PFSK-1 (cell line): ENCODE results near the gene ENDOV.

Experiments
- FOXP2 ChIP-seq: optimal IDR thresholded peaks from 2 replicates; pipeline ENCODE3; 2011; ENCODE audit warnings: borderline replicate concordance, control low read depth, inconsistent platforms; ENCODE audit not compliant: insufficient read depth; ENCODE audit errors: extremely low read length, extremely low read depth
- POLR2AphosphoS5 ChIP-seq: IDR thresholded peaks from 2 replicates; pipeline ENCODE4 v1.6.1; 2012; ENCODE audit warnings: low read depth, mild to moderate bottlenecking, control low read depth, low read length, moderate library complexity
- SIN3A ChIP-seq: IDR thresholded peaks from 2 replicates; pipeline ENCODE4 v1.6.1; 2012; ENCODE audit warnings: mild to moderate bottlenecking, low read length, moderate library complexity, borderline replicate concordance; ENCODE audit not compliant: insufficient read depth
- TAF1 ChIP-seq: IDR thresholded peaks from 2 replicates; pipeline ENCODE4 v1.6.1; 2012; ENCODE audit warnings: low read length, control low read depth, borderline replicate concordance; ENCODE audit not compliant: insufficient read depth
- TF ChIP-seq, protein P1 (sequence below), 2 experiments: IDR thresholded peaks; 2 replicates each; pipeline versions ENCODE4 v1.6.1 to v1.8.0; 2011 to 2012; ENCODE audit warnings: low read depth in 2 of 2, low read length in 2 of 2, control low read depth in 1 of 2, inconsistent platforms in 1 of 2, mild to moderate bottlenecking in 1 of 2, moderate library complexity in 1 of 2; ENCODE audit not compliant: insufficient read depth in 1 of 2

ENDOV gene

DNA sequence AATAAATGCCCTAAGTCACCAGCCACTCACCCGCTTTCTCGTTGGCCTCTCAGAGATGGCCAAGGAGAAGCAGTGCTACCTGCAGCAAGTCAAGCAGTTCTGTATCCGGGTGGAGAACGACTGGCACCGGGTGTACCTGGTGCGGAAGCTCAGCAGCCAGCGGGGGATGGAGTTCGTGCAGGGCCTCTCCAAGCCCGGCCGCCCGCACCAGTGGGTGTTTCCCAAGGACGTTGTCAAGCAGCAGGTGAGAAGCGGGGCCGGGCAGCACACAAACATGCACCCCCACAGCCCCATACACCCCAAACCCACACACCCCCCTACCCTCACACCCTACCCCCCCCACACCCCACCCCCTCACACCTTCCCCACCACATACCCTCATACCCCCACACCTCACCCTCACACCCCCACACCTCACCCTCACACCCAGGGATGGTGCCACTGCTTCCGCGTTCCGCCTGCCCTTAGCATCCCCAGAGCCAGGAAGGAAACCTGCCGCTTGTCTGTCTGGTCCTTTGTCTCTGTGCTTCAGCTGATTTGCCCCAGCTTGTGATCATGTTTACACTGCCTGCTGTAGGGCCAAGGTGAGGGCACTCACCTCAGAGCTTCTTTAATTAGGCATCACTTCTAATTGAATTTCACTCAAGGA, 41.9 kb upstream of the ENDOV start:
- no peak for TF ChIP-seq FOXP2
- no peak for TF ChIP-seq POLR2AphosphoS5
- TF ChIP-seq, protein P1, sequence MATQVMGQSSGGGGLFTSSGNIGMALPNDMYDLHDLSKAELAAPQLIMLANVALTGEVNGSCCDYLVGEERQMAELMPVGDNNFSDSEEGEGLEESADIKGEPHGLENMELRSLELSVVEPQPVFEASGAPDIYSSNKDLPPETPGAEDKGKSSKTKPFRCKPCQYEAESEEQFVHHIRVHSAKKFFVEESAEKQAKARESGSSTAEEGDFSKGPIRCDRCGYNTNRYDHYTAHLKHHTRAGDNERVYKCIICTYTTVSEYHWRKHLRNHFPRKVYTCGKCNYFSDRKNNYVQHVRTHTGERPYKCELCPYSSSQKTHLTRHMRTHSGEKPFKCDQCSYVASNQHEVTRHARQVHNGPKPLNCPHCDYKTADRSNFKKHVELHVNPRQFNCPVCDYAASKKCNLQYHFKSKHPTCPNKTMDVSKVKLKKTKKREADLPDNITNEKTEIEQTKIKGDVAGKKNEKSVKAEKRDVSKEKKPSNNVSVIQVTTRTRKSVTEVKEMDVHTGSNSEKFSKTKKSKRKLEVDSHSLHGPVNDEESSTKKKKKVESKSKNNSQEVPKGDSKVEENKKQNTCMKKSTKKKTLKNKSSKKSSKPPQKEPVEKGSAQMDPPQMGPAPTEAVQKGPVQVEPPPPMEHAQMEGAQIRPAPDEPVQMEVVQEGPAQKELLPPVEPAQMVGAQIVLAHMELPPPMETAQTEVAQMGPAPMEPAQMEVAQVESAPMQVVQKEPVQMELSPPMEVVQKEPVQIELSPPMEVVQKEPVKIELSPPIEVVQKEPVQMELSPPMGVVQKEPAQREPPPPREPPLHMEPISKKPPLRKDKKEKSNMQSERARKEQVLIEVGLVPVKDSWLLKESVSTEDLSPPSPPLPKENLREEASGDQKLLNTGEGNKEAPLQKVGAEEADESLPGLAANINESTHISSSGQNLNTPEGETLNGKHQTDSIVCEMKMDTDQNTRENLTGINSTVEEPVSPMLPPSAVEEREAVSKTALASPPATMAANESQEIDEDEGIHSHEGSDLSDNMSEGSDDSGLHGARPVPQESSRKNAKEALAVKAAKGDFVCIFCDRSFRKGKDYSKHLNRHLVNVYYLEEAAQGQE (IDR thresholded peaks at IDR 0.05; ENCODE audit: insufficient read depth in 1 of 2, low read depth in 2 of 2, low read length in 2 of 2) = no peak
- TF ChIP-seq TAF1 = no peak
- TF ChIP-seq SIN3A = no peak

DNA sequence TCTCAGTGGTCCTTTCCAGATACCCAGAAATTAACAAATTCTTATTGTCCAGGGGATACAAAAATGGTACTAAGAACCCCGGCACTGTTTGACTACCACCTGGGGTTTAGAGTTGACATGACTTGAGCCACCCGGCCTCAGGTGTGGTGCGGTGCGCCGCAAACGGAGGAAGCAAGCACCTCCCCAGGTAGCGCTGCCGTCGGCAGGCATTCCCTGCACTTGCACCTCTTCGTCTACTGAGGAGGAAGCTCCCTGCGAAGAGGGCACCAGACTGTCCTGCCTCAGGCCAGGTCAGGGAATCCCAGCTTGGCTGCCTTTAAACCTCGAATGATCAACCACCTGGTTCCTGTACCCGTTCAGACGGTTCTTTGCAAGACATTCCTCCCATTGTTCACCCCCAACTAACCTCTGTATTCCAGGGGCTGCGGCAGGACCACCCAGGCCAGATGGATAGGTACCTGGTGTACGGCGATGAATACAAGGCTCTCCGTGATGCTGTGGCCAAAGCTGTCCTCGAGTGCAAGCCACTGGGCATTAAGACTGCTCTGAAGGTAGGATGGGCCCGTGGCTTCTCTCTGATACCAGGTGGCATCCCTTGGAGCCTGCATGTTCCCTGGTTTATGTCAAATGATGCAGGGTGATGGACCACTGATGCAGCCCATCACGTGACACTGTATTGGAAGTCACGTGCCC, 40.8 kb upstream of the ENDOV start:
- TF ChIP-seq SIN3A (no peak), POLR2AphosphoS5 (no peak), FOXP2 (no peak), TAF1 (no peak)
- TF ChIP-seq, protein P1 (IDR thresholded peaks at IDR 0.05; ENCODE audit: insufficient read depth in 1 of 2, low read depth in 2 of 2, low read length in 2 of 2) = no peak

DNA sequence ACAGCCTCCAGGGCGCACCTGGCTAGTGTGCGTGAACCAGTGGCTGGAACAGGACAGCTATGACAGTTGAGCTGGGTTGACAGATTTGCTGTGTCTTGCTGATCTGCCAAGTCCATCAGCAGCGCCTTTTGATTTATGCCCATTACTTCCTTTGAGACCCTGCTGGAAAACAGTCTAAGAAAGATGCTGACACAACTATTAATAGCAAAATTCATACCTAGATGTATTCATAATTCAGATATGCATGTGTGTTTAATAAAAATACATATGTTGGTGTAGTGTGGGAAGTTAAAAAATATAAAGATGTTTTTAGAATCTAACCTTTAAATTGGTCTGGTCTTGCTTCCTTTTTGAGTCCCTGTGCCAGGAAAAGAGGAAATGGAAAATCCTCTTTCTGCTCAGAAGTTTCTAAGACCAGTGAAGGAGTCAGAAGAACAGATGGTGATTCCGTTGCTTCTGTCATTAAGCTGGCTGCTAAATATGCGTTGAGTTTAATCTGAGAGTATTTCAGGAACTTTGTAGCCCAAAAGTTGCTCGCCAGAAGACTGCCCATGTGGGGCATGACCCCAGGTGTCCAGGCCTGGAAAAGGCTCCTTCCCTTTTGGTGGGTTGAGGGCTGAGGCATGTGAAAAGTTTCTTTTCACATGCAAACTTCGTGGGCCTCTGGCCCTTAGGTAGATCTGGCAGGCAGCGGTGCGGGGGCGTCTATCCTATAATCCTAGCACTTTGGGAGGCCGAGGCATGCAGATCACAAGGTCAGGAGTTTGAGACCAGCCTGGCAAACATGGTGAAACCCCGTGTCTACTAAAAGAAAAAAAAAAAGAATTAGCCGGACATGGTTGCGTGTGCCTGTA, 40.0 kb upstream of the ENDOV start:
- TF ChIP-seq TAF1 (no peak), POLR2AphosphoS5 (no peak), FOXP2 (no peak), SIN3A (no peak)
- TF ChIP-seq, protein P1 (IDR thresholded peaks at IDR 0.05; ENCODE audit: insufficient read depth in 1 of 2, low read depth in 2 of 2, low read length in 2 of 2) = no peak

DNA sequence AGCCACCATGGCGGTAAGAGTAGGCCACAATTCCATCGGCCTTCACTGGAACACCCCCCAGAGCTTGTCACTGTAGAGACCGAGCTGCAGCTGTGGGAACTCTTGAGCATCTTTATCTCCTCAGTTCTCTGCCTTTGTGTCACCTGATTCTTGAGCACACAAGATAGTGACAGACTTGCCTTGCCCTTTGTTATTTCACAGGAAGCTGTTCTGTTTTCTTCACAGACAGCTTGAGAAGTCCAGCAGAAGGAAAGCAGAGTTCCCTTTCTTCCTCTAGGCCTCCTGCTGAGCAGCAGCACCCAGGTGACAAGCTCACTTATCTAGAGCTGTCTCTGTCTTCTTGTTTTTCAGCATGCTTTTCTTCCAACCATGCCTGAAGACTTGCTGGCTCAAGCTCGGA, 38.4 kb upstream of the ENDOV start:
- TF ChIP-seq FOXP2 (no peak), TAF1 (no peak), POLR2AphosphoS5 (no peak), SIN3A (no peak)
- TF ChIP-seq, protein P1 (IDR thresholded peaks at IDR 0.05; ENCODE audit: insufficient read depth in 1 of 2, low read depth in 2 of 2, low read length in 2 of 2) = no peak
